Esophagus muscularis mucosa (tissue), 4 donors: ENCODE data around the gene ARMC10.

Source experiments
- CTCF ChIP-seq, 3 experiments: fragments of 200-600 bp in 2 of 3; fragments of 450-650 bp in 1 of 3; sonication (generic) in 2 of 3; IDR thresholded peaks; one replicate each; pipeline ENCODE4 v1.5.1; 2017 to 2019; ENCODE audit warnings: antibody characterized with exemption in 3 of 3, mild to moderate bottlenecking in 2 of 3, moderate library complexity in 1 of 3
- EP300 ChIP-seq: sonication (generic); formaldehyde crosslinking; IDR thresholded peaks from one replicate; pipeline ENCODE4 v1.6.1; 2017; ENCODE audit warnings: antibody characterized with exemption
- POLR2A ChIP-seq: fragments of 450-650 bp; IDR thresholded peaks from one replicate; pipeline ENCODE4 v1.6.1; 2017; ENCODE audit warnings: antibody characterized with exemption, moderate library complexity, mild to moderate bottlenecking, low read depth
- POLR2AphosphoS5 ChIP-seq, 2 donors: sonication (generic); formaldehyde crosslinking; IDR thresholded peaks; one replicate each; pipeline ENCODE4 v1.6.1; 2017; ENCODE audit warnings: antibody characterized with exemption in 2 of 2

- TF ChIP-seq CTCF (IDR thresholded peaks at IDR 0.05) (no peak), POLR2A (no peak), POLR2AphosphoS5 (IDR thresholded peaks at IDR 0.05) (no peak), EP300 (no peak)
Observed at GRCh38 chr7:103075337-103075918, 488 bp downstream of the ARMC10 start.
